GM21825 (cell line): ENCODE measurements around the gene AFF1.

Experiments
- ATAC-seq: cut with Tn5 transposase; IDR thresholded peaks from one replicate; pipeline ENCODE4 v1.9.1; 2021; ENCODE audit warnings: mild to moderate bottlenecking, moderate library complexity; ENCODE audit not compliant: unreplicated experiment

Gene AFF1

DNA sequence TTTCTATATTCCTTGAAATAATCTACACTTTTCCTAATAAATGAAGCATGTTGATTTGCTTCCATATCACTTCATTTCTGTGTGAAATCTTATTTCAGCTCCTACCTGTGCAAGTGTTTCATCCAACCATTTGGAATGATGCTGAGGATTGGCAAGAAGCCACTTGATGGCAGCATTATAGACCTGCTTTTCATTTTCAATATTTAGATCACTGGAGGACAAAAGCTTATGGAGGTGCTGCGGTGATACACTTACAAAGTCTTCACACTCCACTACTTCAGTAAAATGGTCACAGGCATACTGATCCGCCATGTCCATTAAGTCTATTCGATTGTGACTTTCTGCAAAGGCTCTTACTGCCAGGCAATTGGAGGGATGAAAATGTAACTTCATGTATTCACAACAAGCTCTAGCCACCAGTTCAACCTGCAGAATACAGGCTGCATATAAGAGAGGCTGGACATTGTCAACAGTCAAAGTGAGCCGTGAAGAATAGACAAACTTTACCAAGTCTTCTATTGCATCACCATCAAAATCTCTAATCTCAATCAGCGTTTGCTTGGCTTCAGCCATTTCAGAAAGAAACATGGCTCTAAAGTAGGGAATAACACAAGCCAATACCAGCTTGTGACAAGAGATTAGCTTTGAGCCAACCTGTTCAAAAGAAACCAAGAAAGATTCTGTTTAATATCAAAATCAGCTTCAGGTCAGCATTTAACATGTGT is 250.5 kb downstream of the AFF1 start:
- ATAC-seq, result no peak

DNA sequence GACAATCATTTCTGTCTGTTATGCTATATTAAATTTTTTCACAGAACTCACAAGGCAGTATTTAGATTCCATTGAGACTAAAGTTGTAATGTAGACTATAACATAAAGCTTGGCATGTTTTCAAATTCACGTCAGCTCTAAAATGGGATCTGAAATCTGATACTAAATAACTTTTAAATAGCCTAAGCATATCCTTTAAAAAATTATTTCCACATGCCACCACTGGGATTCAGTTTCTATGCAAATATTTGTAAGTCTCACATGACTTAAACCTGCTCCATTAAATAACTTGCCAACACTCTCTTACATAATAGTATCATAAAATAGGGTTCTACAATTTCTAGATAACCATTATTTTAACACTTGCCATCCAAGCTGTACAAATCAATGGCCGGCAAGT is 253.2 kb downstream of the AFF1 start:
- no peak for ATAC-seq

DNA sequence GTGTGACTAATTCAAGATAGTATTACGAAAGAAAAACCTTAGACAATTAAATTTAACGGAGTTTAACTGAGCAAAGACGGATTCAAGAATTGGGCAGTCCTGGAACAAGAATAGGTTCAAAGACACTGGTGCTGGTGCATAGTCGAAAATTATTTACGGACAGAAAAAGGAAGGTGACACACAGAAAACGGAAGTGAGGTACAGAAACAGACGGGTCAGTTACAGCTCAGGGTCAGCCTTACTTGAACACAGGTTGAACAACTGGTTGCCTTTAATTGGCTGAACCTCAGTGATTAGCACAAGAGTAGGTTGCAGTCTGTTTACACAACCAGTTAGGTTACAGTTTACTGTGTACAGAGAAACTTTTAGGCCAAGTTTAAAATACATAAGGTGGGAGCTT is 254.1 kb downstream of the AFF1 start:
- no peak for ATAC-seq
